Astrocyte (in vitro differentiated cells and primary cell): Measurements from ENCODE around the gene CNNM2. TPM values are rescaled to one million over a fixed set of nuclear protein-coding genes. Genes with fewer than 3 reads are reported as not detected.

Experiments
- DNase-seq: peaks from one replicate; pipeline ENCODE4 v3.0.0-alpha.2; 2010; ENCODE audit warnings: low read depth
- FAIRE-seq: peaks from 2 replicates; lab custom pipeline; 2011; peaks lifted over from hg19 to GRCh38; lab: Jason Lieb, UNC
- H2AFZ ChIP-seq: 2 replicates; pipeline ENCODE4 v1.6.0; 2012; ENCODE audit warnings: low read depth, low read length, inconsistent platforms
- H3K27ac ChIP-seq: 2 replicates; pipeline ENCODE4 v1.5.1; 2011; ENCODE audit warnings: low read depth, low read length, inconsistent platforms
- H3K27me3 ChIP-seq: 2 replicates; pipeline ENCODE4 v1.6.0; 2011; ENCODE audit warnings: low read length, inconsistent platforms; ENCODE audit not compliant: insufficient read depth
- H3K36me3 ChIP-seq: 2 replicates; pipeline ENCODE4 v1.5.1; 2011; ENCODE audit warnings: low read length, inconsistent platforms; ENCODE audit not compliant: insufficient read depth
- H3K4me1 ChIP-seq: 2 replicates; pipeline ENCODE4 v1.5.1; 2011; ENCODE audit warnings: low read length, inconsistent platforms; ENCODE audit not compliant: insufficient read depth
- H3K4me2 ChIP-seq: 2 replicates; pipeline ENCODE4 v1.6.0; 2012; ENCODE audit warnings: low read length, inconsistent platforms
- H3K4me3 ChIP-seq: 2 replicates; pipeline ENCODE4 v1.5.1; 2011; ENCODE audit warnings: low read depth, mild to moderate bottlenecking, low read length, inconsistent platforms; ENCODE audit not compliant: insufficient read depth
- H3K79me2 ChIP-seq: 2 replicates; pipeline ENCODE4 v1.6.0; 2012; ENCODE audit warnings: mild to moderate bottlenecking, low read length, inconsistent platforms; ENCODE audit not compliant: insufficient read depth
- H3K9ac ChIP-seq: 2 replicates; pipeline ENCODE4 v1.6.0; 2012; ENCODE audit warnings: mild to moderate bottlenecking, low read length, inconsistent platforms
- H3K9me3 ChIP-seq: 2 replicates; pipeline ENCODE4 v1.5.1; 2012; ENCODE audit warnings: low read depth, mild to moderate bottlenecking, low read length, inconsistent platforms; ENCODE audit not compliant: insufficient read depth
- H4K20me1 ChIP-seq: 2 replicates; pipeline ENCODE4 v1.6.0; 2012; ENCODE audit warnings: low read length, inconsistent platforms; ENCODE audit not compliant: insufficient read depth
- H3K27ac Mint-ChIP-seq: one replicate; pipeline ENCODE4 v1.8.0; 2021; ENCODE audit warnings: mild to moderate bottlenecking, mixed read lengths; ENCODE audit not compliant: unreplicated experiment
- H3K27me3 Mint-ChIP-seq: one replicate; pipeline ENCODE4 v1.8.0; 2021; ENCODE audit warnings: low read depth, mixed read lengths; ENCODE audit not compliant: unreplicated experiment
- H3K36me3 Mint-ChIP-seq: one replicate; pipeline ENCODE4 v1.8.0; 2021; ENCODE audit warnings: low read depth, mixed read lengths; ENCODE audit not compliant: unreplicated experiment
- H3K4me1 Mint-ChIP-seq: one replicate; pipeline ENCODE4 v1.8.0; 2021; ENCODE audit warnings: low read depth, mixed read lengths; ENCODE audit not compliant: unreplicated experiment
- H3K4me3 Mint-ChIP-seq: one replicate; pipeline ENCODE4 v1.8.0; 2021; ENCODE audit warnings: mild to moderate bottlenecking, moderate library complexity, mixed read lengths; ENCODE audit not compliant: unreplicated experiment
- H3K9me3 Mint-ChIP-seq: one replicate; pipeline ENCODE4 v1.8.0; 2021; ENCODE audit warnings: mild to moderate bottlenecking, mixed read lengths; ENCODE audit not compliant: unreplicated experiment
- CTCF ChIP-seq: IDR thresholded peaks from 2 replicates; pipeline ENCODE4 v1.5.1; 2011; ENCODE audit warnings: low read depth, mild to moderate bottlenecking, inconsistent platforms, low read length, moderate library complexity; ENCODE audit not compliant: insufficient read depth
- EZH2 ChIP-seq: IDR thresholded peaks from 2 replicates; pipeline ENCODE4 v1.6.1; 2012; ENCODE audit warnings: mild to moderate bottlenecking, low read length, inconsistent platforms; ENCODE audit not compliant: insufficient read depth
- total RNA-seq: library from RNA; stranded (reverse); gene quantifications from 2 replicates; pipeline ENCODE4 v1.2.1, GENCODE V29; 2021

CNNM2 gene
- total RNA-seq, 1 donor from 2014 or later, result 9.9 TPM

- Histone ChIP-seq H3K36me3 (peaks cover 4% of the 10 kb centered on the region), H3K4me3 (no peak overlapping the region), H3K9me3 (no peaks in the 10 kb centered on the region), H3K79me2 (peaks cover 13% of the 10 kb centered on the region), H4K20me1 (peaks cover 19% of the 10 kb centered on the region), H3K27me3 (no peaks in the 10 kb centered on the region), H2AFZ (no peak overlapping the region), H3K4me1 (no peaks in the 10 kb centered on the region), H3K27ac (no peak overlapping the region), H3K9ac (no peak overlapping the region), H3K4me2 (no peak overlapping the region)
- H3K27me3 Mint-ChIP-seq, result no peaks in the 10 kb centered on the region
- H3K27ac Mint-ChIP-seq, result no peak overlapping the region
- peaks cover 9% of the 10 kb centered on the region for H3K4me1 Mint-ChIP-seq
- H3K9me3 Mint-ChIP-seq, result peaks cover 1% of the 10 kb centered on the region
- peaks cover 2% of the 10 kb centered on the region for H3K36me3 Mint-ChIP-seq
- DNase-seq (no peak), FAIRE-seq (no peak)
- TF ChIP-seq CTCF (no peak), EZH2 (no peak)
- no peak overlapping the region for H3K4me3 Mint-ChIP-seq
These were observed 191.7 kb downstream of the CNNM2 start for GRCh38 chr10:103109821-103110220.

GRCh38 chr10:103110407-103110806 lies 192.3 kb downstream of the CNNM2 start:
- peaks cover 9% of the 10 kb centered on the region for H3K4me1 Mint-ChIP-seq
- H3K4me1 ChIP-seq, result no peaks in the 10 kb centered on the region

GRCh38 chr10:103111031-103111917 lies 193.2 kb downstream of the CNNM2 start:
- Mint-ChIP-seq H3K27ac (no peak overlapping the region), H3K36me3 (peaks cover 3% of the 10 kb centered on the region), H3K4me1 (peaks cover 9% of the 10 kb centered on the region), H3K9me3 (peaks cover 1% of the 10 kb centered on the region), H3K4me3 (no peak overlapping the region), H3K27me3 (no peaks in the 10 kb centered on the region)
- TF ChIP-seq CTCF (no peak), EZH2 (no peak)
- H3K9me3 ChIP-seq, result no peaks in the 10 kb centered on the region
- no peak overlapping the region for H3K27ac ChIP-seq
- H3K9ac ChIP-seq, result no peak overlapping the region
- no peak for FAIRE-seq
- H3K79me2 ChIP-seq, result peaks cover 16% of the 10 kb centered on the region
- no peak overlapping the region for H2AFZ ChIP-seq
- H3K4me3 ChIP-seq, result no peak overlapping the region
- no peaks in the 10 kb centered on the region for H3K27me3 ChIP-seq
- no peak overlapping the region for H3K4me2 ChIP-seq
- peak; percentile 31 for DNase-seq
- no peaks in the 10 kb centered on the region for H3K36me3 ChIP-seq
- peaks cover 25% of the 10 kb centered on the region for H4K20me1 ChIP-seq
- no peaks in the 10 kb centered on the region for H3K4me1 ChIP-seq

More at GRCh38 chr10:103110407-103110806, 192.3 kb downstream of the CNNM2 start:
- peaks cover 24% of the 10 kb centered on the region for H4K20me1 ChIP-seq
- TF ChIP-seq EZH2, result no peak
- no peak overlapping the region for H2AFZ ChIP-seq
- H3K27ac ChIP-seq, result no peak overlapping the region
- DNase-seq, result no peak
- H3K4me3 ChIP-seq, result no peak overlapping the region
- no peaks in the 10 kb centered on the region for H3K27me3 Mint-ChIP-seq
- no peak overlapping the region for H3K9ac ChIP-seq
- H3K9me3 Mint-ChIP-seq, result peaks cover 1% of the 10 kb centered on the region
- H3K9me3 ChIP-seq, result no peaks in the 10 kb centered on the region
- H3K27ac Mint-ChIP-seq, result no peak overlapping the region
- H3K4me2 ChIP-seq, result no peak overlapping the region
- peaks cover 4% of the 10 kb centered on the region for H3K36me3 Mint-ChIP-seq
- H3K79me2 ChIP-seq, result peaks cover 15% of the 10 kb centered on the region
- H3K4me3 Mint-ChIP-seq, result no peak overlapping the region
- no peaks in the 10 kb centered on the region for H3K27me3 ChIP-seq
- no peak for FAIRE-seq
- H3K36me3 ChIP-seq, result peaks cover 3% of the 10 kb centered on the region
